Spleen (tissue), 7 donors: ENCODE measurements around the gene LCE1E.

Experiments used
- POLR2A ChIP-seq, 3 donors: fragments of 450-650 bp; IDR thresholded peaks; one replicate each; pipeline ENCODE4 v1.5.1; 2017; ENCODE audit warnings: antibody characterized with exemption in 3 of 3, mild to moderate bottlenecking in 1 of 3
- POLR2AphosphoS5 ChIP-seq, 3 donors: sonication (generic); formaldehyde crosslinking; IDR thresholded peaks; one replicate each; pipeline ENCODE4 v1.5.1; 2017; ENCODE audit warnings: antibody characterized with exemption in 3 of 3
- TF ChIP-seq, protein P1 (sequence below), 11 experiments: fragments of 200-600 bp in 7 of 11; fragments of 450-650 bp in 4 of 11; sonication (generic) in 4 of 11; IDR thresholded peaks in 8 of 11; conservative IDR thresholded peaks in 3 of 11; 1 replicate in 7 of 11; 2 replicates in 4 of 11; pipeline versions ENCODE4 v1.4.0 to v1.8.0; 2016 to 2021; ENCODE audit warnings: antibody characterized with exemption in 11 of 11, inconsistent platforms in 4 of 11, mild to moderate bottlenecking in 1 of 11
- donor health status: DM: no; HTN: no; CAD: no; lungs with moderate emphysema.
- donor health status: DM: no; HTN: no; CAD: no.
- donor health status: DM: no; HTN: no; CAD: no.

DNA sequence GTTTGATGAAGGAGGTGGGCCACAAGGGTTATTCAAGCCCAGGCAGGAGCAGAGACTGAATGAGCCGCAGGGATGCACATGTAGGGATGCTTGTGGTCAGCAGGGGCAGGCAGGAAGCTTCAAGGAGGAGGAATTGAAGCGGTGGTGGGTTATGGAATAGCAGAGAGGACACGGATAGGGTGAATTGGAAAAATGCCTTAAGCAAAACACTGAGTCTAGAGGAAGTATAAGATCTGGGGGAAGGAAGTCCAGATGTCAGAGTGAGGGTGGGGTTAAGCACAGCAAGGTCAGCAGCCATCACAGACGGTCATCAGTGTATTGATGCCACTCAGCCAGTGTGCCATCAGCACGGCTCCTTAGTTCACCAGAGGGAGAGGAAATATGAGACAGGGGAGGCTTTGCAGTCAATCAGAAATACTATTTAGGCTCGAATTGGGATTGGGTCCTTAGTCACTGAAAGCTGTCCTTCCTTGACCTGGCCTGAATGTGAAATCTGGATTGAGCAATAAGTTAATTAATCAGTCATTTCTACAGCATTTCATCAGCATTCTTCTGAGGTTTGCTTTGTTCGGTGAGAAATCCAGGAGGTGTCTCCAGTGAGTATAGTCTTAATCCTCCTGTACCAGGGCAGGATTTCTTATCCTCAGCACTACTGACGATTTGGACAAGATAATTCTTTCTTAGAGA is 17.1 kb upstream of the LCE1E start:
- TF ChIP-seq, protein P1, sequence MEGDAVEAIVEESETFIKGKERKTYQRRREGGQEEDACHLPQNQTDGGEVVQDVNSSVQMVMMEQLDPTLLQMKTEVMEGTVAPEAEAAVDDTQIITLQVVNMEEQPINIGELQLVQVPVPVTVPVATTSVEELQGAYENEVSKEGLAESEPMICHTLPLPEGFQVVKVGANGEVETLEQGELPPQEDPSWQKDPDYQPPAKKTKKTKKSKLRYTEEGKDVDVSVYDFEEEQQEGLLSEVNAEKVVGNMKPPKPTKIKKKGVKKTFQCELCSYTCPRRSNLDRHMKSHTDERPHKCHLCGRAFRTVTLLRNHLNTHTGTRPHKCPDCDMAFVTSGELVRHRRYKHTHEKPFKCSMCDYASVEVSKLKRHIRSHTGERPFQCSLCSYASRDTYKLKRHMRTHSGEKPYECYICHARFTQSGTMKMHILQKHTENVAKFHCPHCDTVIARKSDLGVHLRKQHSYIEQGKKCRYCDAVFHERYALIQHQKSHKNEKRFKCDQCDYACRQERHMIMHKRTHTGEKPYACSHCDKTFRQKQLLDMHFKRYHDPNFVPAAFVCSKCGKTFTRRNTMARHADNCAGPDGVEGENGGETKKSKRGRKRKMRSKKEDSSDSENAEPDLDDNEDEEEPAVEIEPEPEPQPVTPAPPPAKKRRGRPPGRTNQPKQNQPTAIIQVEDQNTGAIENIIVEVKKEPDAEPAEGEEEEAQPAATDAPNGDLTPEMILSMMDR (IDR thresholded peaks at IDR 0.05 in 8 of 11, conservative IDR thresholded peaks at IDR 0.05 in 3 of 11) = no peak
- no peak for TF ChIP-seq POLR2A (IDR thresholded peaks at IDR 0.05)
- TF ChIP-seq POLR2AphosphoS5 (IDR thresholded peaks at IDR 0.05) = no peak
